Fibroblast of villous mesenchyme (primary cell): ENCODE results near the gene EPB41L4B. TPM values are rescaled to one million over a fixed set of nuclear protein-coding genes. Genes with fewer than 3 reads are reported as not detected.

Experiments
- DNase-seq: peaks from one replicate; pipeline ENCODE4 v3.0.0-alpha.2; 2010; ENCODE audit warnings: low read depth
- H3K4me3 ChIP-seq: 2 replicates; pipeline ENCODE4 v1.5.1; 2011; ENCODE audit warnings: low read depth, mild to moderate bottlenecking, low read length
- total RNA-seq: library from RNA; depleted of rRNA; stranded (reverse); fragments of >200 nt; gene quantifications from 2 replicates; pipeline ENCODE4 v1.2.3, GENCODE V29; 2012
- TF ChIP-seq, protein P1 (sequence below): IDR thresholded peaks from 2 replicates; pipeline ENCODE4 v1.5.1; 2012; ENCODE audit warnings: low read depth, mild to moderate bottlenecking, low read length; ENCODE audit not compliant: insufficient read depth

EPB41L4B gene
- total RNA-seq, 1 donor: under 0.01 TPM

DNA sequence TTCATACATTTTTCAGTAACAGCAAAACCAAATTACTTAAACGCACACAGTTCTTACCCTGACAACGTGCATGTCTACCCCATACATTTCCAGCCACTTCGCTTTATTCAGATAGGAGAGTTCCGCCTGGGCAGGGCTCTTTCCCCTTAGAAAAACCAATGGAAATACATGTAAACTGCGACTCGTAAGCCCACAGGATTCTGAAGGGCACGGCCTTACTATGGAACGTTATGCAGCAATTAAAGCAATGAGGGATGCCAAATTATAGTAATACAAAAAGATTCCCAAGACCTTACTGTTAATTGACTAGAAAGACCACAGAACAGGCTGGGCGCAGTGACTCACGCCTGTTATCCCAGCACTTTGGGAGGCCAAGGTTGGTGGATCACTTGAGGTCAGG is 64.5 kb downstream of the EPB41L4B start:
- TF ChIP-seq, protein P1, sequence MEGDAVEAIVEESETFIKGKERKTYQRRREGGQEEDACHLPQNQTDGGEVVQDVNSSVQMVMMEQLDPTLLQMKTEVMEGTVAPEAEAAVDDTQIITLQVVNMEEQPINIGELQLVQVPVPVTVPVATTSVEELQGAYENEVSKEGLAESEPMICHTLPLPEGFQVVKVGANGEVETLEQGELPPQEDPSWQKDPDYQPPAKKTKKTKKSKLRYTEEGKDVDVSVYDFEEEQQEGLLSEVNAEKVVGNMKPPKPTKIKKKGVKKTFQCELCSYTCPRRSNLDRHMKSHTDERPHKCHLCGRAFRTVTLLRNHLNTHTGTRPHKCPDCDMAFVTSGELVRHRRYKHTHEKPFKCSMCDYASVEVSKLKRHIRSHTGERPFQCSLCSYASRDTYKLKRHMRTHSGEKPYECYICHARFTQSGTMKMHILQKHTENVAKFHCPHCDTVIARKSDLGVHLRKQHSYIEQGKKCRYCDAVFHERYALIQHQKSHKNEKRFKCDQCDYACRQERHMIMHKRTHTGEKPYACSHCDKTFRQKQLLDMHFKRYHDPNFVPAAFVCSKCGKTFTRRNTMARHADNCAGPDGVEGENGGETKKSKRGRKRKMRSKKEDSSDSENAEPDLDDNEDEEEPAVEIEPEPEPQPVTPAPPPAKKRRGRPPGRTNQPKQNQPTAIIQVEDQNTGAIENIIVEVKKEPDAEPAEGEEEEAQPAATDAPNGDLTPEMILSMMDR: no peak
- no peak overlapping the region for H3K4me3 ChIP-seq
- DNase-seq: no peak

DNA sequence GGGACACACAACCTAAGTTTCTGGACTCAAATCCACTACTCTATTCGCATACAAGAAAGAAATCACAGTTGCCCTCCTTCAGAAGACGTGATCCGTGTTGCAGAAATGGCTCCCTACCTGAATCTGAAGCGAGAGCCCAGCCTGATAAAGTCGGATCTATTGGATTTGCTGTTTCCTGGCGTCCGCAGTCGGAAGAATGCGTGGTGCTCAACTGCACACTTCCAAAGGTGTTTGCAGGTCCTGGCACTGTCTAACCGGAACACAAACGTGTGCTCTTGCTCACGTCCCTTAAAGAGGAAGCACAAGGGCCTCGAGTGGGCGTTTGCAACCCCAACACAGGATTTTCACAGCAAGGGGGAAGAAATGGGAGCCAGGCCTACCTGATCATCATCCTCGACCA is 65.5 kb downstream of the EPB41L4B start:
- TF ChIP-seq, protein P1: no peak
- DNase-seq: no peak

DNA sequence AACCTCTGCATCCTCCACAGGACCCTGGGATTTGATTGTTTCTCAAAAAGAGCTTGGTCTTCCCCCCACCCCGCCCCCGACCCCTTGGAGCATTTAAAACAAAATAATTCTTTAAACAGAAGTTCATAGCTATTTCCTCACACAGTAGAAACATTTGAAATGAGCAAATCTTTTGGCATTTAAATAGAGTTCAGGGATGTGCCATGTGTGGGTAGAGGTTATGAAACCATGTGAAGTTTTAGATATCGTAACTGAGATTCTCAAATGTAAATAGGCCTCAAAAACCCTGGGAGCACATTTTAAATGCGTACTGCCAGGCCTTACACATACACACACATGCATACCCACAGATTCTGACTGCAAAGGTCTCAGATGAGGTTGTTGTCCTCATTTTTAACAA is 66.5 kb downstream of the EPB41L4B start:
- peak; percentile 53 for DNase-seq
- H3K4me3 ChIP-seq: no peak overlapping the region
- TF ChIP-seq, protein P1: no peak

More for the DNA sequence above, 65.5 kb downstream of the EPB41L4B start:
- no peak overlapping the region for H3K4me3 ChIP-seq

DNA sequence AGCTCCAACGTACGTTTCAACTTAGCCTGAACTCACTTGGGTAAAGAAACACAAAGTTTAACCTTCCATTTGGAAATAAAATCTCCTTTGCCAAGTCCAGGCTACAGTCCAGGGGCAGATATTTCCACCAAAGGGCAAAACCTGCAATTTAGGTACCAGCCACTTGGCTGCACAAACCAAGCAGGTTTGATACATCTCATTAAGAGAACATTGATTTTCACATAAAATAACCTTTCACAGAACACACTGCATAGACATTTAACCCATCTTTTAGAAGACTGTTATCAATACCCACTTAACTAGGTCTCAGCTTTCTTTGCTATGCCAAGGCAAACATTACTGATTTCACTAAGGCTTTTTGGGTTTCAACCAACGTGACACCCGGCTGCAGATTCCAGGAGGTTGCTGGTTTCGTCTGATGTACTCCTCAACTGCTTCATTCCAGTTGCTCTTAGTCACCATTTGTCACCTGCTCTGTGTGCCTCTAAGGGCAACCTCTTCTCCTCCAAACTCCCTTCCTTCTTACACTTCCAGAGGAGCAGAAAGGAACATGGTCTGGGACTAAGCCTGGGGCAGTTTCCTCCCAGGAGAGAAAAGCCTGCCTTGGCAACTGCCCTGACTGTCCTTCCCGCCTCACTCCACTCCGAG is 67.1 kb downstream of the EPB41L4B start:
- peak; percentile 37 for DNase-seq
- TF ChIP-seq, protein P1: no peak

DNA sequence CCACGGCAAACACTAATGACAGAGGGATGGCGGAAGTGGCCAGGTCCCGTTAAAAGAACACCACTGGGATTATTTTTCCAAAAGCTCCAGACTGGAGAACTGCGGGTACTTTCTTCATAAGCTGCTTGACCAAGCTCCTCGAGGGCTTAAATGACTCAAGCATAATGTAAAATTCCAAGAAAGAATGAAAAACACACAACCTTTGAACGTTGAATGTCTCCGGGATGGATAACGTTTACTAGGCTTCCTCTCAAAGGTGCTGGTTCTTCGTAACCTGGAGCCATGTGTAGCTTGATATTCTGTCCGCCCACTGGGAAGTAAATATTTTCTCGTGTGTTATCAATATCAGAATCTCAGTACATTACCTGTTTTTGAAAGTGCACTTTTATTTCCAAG is 67.6 kb downstream of the EPB41L4B start:
- DNase-seq: no peak
- no peak overlapping the region for H3K4me3 ChIP-seq
- TF ChIP-seq, protein P1: no peak

More for the DNA sequence above, 67.1 kb downstream of the EPB41L4B start:
- H3K4me3 ChIP-seq: no peak overlapping the region

DNA sequence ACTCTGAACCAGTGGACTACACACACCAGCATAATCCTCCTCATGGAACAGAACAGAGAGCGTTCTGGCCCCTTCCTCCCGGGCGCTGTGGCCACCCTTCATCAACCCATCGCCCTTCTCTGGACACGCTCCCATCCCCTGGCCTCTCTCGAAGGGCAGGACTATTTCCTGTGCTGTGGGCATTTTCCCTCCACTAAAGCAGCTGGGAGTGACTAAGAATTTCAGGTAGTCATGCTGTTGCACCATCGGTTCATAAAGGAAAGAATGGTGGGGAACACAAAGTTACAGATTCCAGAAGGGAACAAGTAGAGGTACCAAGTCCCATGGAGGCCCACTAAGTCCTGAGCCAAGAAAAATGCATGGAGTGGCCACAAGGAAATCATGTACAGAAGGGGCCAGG is 68.6 kb downstream of the EPB41L4B start:
- no peak for DNase-seq
- TF ChIP-seq, protein P1: no peak
- no peak overlapping the region for H3K4me3 ChIP-seq

DNA sequence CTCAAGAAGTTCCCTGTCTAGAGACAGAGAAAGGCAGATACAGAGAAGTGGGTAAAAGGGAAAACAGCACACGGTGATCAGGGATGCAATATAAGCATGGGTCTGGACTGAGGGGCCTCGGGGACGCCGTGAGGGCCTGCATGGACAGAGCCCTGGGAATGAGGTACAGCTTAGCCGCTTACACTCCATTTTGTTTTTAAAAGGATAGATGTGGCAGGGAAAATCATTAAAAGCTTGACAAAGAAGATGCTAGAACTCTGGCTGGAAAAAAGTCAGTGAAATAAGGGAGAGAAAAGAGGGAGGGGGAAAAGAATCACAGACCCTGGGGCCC is 69.1 kb downstream of the EPB41L4B start:
- DNase-seq: no peak
- H3K4me3 ChIP-seq: no peak overlapping the region
- TF ChIP-seq, protein P1: no peak
